ENCODE data around the gene AZU1.

GRCh38 chr19:814152-815078 lies 13.2 kb upstream of the AZU1 start:
- TF ChIP-seq CTCF (conservative IDR thresholded peaks at IDR 0.05) (no peak), ZFX (IDR thresholded peaks at IDR 0.05) (no peak)
